Activated CD8-positive, alpha-beta T cell treated with anti-CD3 and anti-CD28 coated beads, Interleukin-2, amount 10 ng/mL, durations not matched to agents 7 days and 5 days (primary cell): ENCODE data around the gene EPB42. TPM values are rescaled to one million over a fixed set of nuclear protein-coding genes. Genes with fewer than 3 reads are reported as not detected.
"Not testable (repeated sequence)": the region's sequence is repeated elsewhere in the genome, so short reads cannot be mapped to it uniquely, and the experiment has no call there.

ENCODE experiments used
- ATAC-seq: fragments of 150-1000 bp; cut with Tn5 transposase; one replicate; pipeline ENCODE4 v1.10.0; 2021; ENCODE audit warnings: moderate library complexity
- CTCF ChIA-PET: fragments of 350-600 bp; sonication (Branson Sonifier 250); formaldehyde crosslinking; loops from one replicate; lab custom pipeline; 2021; ENCODE audit warnings: antibody characterized with exemption; lab: Charles Lee
- POLR2A ChIA-PET: fragments of 350-600 bp; sonication (Branson Sonifier 250); formaldehyde crosslinking; loops from one replicate; lab custom pipeline; 2021; ENCODE audit warnings: antibody characterized with exemption; lab: Charles Lee
- DNase-seq: peaks from one replicate; pipeline ENCODE4 v3.0.0-alpha.2; 2020
- H3K27ac Mint-ChIP-seq: one replicate; pipeline ENCODE4 v1.8.0; 2021; ENCODE audit warnings: mild to moderate bottlenecking, mixed read lengths
- H3K27me3 Mint-ChIP-seq: one replicate; pipeline ENCODE4 v1.8.0; 2021; ENCODE audit warnings: low read depth, mixed read lengths
- H3K36me3 Mint-ChIP-seq: one replicate; pipeline ENCODE4 v1.8.0; 2021; ENCODE audit warnings: low read depth, mixed read lengths
- H3K4me1 Mint-ChIP-seq: one replicate; pipeline ENCODE4 v1.8.0; 2021; ENCODE audit warnings: low read depth, mixed read lengths
- H3K4me3 Mint-ChIP-seq: one replicate; pipeline ENCODE4 v1.8.0; 2021; ENCODE audit warnings: mild to moderate bottlenecking, mixed read lengths
- H3K9me3 Mint-ChIP-seq: one replicate; pipeline ENCODE4 v1.8.0; 2022; ENCODE audit warnings: mixed read lengths; ENCODE audit not compliant: insufficient read depth
- total RNA-seq, 2 experiments: library from RNA; stranded (reverse); gene quantifications; one replicate each; pipeline ENCODE4 v1.2.3, GENCODE V29; 2021

EPB42 gene
- total RNA-seq, 2 experiments from 2014 or later: not detected

DNA sequence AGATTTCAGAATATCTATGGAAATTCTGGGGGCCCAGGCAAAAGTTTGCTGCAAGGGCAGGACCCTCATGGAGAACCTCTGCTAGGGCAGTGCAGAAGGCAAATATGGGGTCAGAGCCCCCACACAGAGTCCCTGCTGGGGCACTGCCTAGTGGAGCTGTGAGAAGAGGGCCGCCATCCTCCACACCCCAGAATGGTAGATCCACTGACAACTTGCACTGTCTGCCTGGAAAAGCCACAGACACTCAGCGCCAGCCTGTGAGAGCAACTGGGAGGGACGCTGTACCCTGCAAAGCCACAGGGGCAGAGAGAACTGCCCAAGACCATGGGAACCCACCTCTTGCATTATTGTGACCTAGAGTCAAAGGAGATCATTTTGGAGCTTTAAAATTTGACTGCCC lies 21.8 kb downstream of the EPB42 start:
- H3K27me3 Mint-ChIP-seq: peaks cover 2% of the 10 kb centered on the region
- ATAC-seq (no peak), DNase-seq (peak; percentile 18)
- POLR2A ChIA-PET: interaction anchor here (0.6 to 1.3 kb wide), 2 partner anchors 67 to 86 kb away, joined by 3 to 4 read pairs; no protein-coding TSS in a partner anchor
- H3K9me3 Mint-ChIP-seq: no peaks in the 10 kb centered on the region
- CTCF ChIA-PET: interaction anchor here (2.0 kb wide), 1 partner anchor 27 kb away, joined by 10 read pairs; no protein-coding TSS in a partner anchor
- peaks cover 13% of the 10 kb centered on the region for H3K4me1 Mint-ChIP-seq
- H3K27ac Mint-ChIP-seq: no peak overlapping the region
- no peak overlapping the region for H3K4me3 Mint-ChIP-seq
- peaks cover 32% of the 10 kb centered on the region for H3K36me3 Mint-ChIP-seq

DNA sequence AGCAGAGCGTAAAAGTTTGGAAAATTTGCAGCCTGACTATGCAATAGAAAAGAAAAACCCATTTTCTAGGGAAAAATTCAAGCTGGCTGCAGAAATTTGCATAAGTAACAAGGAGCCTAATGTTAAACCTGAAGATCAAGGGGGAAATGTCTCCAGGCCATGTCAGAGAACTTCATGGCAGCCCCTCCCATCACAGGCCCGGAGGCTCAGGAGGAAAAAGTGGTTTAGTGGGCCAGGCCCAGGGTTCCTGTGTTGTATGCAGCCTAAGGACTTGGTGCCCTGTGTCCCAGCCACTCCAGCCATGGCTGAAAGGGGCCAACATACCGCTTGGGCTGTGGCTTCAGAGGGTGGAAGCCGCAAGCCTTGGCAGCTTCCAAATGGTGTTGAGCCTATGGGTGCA lies 22.3 kb downstream of the EPB42 start:
- CTCF ChIA-PET, H3K27ac Mint-ChIP-seq, H3K27me3 Mint-ChIP-seq, H3K9me3 Mint-ChIP-seq, H3K4me3 Mint-ChIP-seq, ATAC-seq, DNase-seq: not testable (repeated sequence)
- POLR2A ChIA-PET: interaction anchor here (0.6 kb wide), 1 partner anchor 67 kb away, joined by 3 read pairs; no protein-coding TSS in a partner anchor
- Mint-ChIP-seq H3K36me3 (peaks cover 32% of the 10 kb centered on the region), H3K4me1 (peaks cover 13% of the 10 kb centered on the region)

DNA sequence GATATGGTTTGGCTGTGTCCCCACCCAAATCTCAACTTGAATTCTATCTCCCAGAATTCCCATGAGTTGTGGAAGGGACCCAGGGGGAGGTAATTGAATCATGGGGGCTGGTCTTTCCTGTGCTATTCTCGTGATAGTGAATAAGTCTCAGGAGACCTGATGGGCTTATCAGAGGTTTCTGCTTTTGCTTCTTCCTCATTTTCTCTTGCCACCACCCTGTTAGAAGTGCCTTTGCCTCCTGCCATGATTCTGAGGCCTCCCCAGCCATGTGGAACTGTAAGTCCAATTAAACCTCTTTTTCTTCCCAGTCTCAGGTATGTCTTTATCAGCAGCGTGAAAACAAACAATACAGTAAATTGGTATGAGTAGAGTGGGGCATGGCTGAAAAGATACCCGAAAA lies 23.0 kb downstream of the EPB42 start:
- POLR2A ChIA-PET, CTCF ChIA-PET, H3K27me3 Mint-ChIP-seq, H3K27ac Mint-ChIP-seq, H3K9me3 Mint-ChIP-seq, H3K4me3 Mint-ChIP-seq, ATAC-seq: not testable (repeated sequence)
- Mint-ChIP-seq H3K36me3 (peaks cover 38% of the 10 kb centered on the region), H3K4me1 (peaks cover 13% of the 10 kb centered on the region)
- DNase-seq: peak; percentile 12

DNA sequence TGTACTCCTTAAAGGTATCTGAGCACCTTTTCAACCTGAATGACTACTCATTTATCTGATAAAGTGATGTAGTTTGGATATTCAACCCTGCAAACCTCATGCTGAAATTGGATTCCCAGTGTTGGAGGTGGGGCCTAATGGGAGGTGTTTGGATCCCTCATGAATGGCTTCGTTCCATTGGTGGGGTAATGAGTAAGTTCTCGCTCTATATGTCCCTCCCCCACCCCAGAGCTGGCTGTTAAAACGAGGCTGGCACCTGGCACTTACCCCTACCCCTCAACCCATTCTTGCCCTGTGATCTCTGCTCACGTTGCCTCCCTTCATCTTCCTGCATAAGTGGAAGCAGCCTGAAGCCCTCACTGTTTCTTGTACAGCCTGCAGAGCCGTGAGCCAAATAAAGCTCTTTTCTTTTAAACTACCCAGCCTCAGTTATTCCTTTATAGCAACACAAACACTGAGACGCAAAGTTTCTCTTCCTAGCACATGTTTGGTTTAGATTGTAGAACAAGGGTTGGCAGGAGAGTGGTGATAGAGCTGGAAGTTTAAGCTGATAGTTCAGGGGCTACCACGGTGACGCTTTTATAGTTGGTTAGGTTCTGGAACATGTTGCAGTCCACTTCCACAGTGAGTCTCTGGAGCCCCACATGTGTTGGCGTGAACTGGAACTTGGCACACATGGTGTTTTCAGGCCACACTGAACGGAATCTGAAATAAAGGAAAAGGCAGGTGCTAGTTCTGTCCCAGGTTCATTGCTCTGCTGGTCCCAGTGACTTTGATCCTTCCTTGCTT lies 23.9 kb downstream of the EPB42 start:
- ATAC-seq (no peak), DNase-seq (peak; percentile 12)
- ChIA-PET CTCF (interaction anchor here (5.0 kb wide), 1 partner anchor 7 kb away, joined by 66 read pairs; no protein-coding TSS in a partner anchor), POLR2A (interaction anchor here (0.9 kb wide), 1 partner anchor 11 kb away, joined by 4 read pairs; no protein-coding TSS in a partner anchor)
- Mint-ChIP-seq H3K27ac (no peak overlapping the region), H3K36me3 (peaks cover 46% of the 10 kb centered on the region), H3K4me3 (no peak overlapping the region), H3K4me1 (peaks cover 13% of the 10 kb centered on the region), H3K9me3 (no peaks in the 10 kb centered on the region), H3K27me3 (no peaks in the 10 kb centered on the region)

DNA sequence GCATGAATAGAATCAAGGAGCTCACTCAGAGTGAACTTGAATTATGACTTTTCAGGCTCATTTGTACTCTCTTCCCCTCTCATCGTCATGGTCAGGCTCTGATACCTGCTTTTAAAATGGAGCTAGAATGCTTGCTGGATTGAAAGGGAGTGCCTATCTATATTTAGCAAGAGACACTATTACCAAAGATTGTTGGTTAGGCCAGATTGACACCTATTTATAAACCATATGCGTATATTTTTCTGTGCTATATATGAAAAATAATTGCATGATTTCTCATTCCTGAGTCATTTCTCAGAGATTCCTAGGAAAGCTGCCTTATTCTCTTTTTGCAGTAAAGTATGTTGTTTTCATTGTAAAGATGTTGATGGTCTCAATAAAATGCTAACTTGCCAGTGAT lies 26.0 kb downstream of the EPB42 start:
- Mint-ChIP-seq H3K27me3 (no peaks in the 10 kb centered on the region), H3K9me3 (no peaks in the 10 kb centered on the region), H3K27ac (no peak overlapping the region), H3K4me1 (peaks cover 8% of the 10 kb centered on the region), H3K4me3 (no peak overlapping the region), H3K36me3 (peaks cover 64% of the 10 kb centered on the region)
- POLR2A ChIA-PET: interaction anchor here (1.0 to 1.2 kb wide), 2 partner anchors 8 to 9 kb away, joined by 3 to 5 read pairs; no protein-coding TSS in a partner anchor
- no peak for ATAC-seq
- DNase-seq: no peak
- CTCF ChIA-PET: interaction anchor here (1.5 to 5.0 kb wide), 4 partner anchors 9 to 90 kb away, joined by 4 to 66 read pairs (median 9); no protein-coding TSS in a partner anchor

DNA sequence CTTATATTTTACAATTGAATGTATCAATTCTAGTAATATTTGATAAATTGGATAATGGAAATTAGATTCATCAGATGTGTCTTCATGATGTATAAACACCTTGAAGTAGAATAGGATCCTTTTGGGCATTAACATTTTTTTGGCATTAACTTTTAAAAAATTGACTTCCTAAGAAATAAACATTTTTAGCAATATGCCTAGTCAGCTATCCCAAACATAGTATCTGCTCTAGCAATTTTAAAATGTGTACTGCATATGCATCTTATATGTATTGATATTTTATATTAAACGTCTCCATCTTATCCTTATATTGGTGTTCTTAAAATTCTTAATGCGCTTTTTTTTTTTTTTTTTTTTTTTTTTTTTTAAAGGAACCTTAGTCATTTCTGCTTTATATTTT lies 27.1 kb downstream of the EPB42 start:
- Mint-ChIP-seq H3K36me3 (peaks cover 71% of the 10 kb centered on the region), H3K27ac (no peak overlapping the region), H3K4me3 (no peak overlapping the region), H3K4me1 (peaks cover 6% of the 10 kb centered on the region), H3K9me3 (no peaks in the 10 kb centered on the region), H3K27me3 (no peaks in the 10 kb centered on the region)
- POLR2A ChIA-PET: no interaction called here
- no peak for ATAC-seq
- CTCF ChIA-PET: interaction anchor here (0.7 to 5.0 kb wide), 4 partner anchors 10 to 92 kb away, joined by 3 to 66 read pairs (median 8); no protein-coding TSS in a partner anchor
- DNase-seq: no peak

DNA sequence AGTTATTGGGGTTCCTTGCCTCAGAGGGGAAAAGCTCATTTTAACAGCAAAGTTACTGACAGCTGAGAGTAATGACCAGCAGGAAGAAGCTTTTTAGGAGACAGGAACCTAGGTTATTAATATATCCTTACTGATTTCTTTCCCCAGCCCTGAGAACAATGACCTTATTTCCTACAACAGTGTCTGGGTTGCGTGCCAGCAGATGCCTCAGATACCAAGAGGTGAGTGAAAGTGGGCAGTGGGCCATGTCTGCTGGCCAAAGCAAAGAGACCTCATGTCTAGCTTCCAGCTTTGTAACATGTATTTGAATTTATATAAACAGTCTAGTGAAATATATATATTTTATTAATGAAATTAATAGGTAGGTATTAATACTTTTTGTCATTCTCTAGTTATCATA lies 30.6 kb downstream of the EPB42 start:
- ChIA-PET CTCF (interaction anchor here (1.6 to 1.9 kb wide), 3 partner anchors 14 to 95 kb away, joined by 6 to 17 read pairs (median 10); no protein-coding TSS in a partner anchor), POLR2A (interaction anchor here (0.7 kb wide), 1 partner anchor 91 kb away, joined by 3 read pairs; no protein-coding TSS in a partner anchor)
- ATAC-seq (no peak), DNase-seq (no peak)
- H3K4me3 Mint-ChIP-seq: no peak overlapping the region
- H3K36me3 Mint-ChIP-seq: peaks cover 60% of the 10 kb centered on the region
- no peaks in the 10 kb centered on the region for H3K27me3 Mint-ChIP-seq
- no peak overlapping the region for H3K27ac Mint-ChIP-seq
- peaks cover 28% of the 10 kb centered on the region for H3K4me1 Mint-ChIP-seq
- no peaks in the 10 kb centered on the region for H3K9me3 Mint-ChIP-seq

DNA sequence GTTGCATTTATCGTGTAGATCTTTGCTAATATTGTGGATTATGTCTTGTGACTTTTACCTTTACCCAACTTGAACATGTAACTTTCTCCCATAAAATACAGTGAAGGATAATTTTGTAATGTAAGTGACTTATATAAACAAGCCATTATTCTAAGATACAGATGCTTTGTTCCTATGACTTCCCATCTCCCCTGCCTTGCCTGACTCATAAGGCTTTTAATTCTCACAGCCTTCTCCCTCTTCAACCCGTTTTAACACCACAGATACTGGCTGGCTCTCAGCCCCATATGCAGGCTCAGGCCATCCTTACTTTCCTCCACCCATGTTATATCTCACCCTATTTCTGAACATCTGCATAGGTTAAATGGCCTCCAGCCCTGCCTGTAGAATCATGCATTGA lies 31.5 kb downstream of the EPB42 start:
- Mint-ChIP-seq H3K27me3 (no peaks in the 10 kb centered on the region), H3K4me1 (peaks cover 37% of the 10 kb centered on the region), H3K36me3 (peaks cover 54% of the 10 kb centered on the region), H3K9me3 (no peaks in the 10 kb centered on the region), H3K27ac (no peak overlapping the region), H3K4me3 (no peak overlapping the region)
- ATAC-seq: no peak
- ChIA-PET CTCF (interaction anchor here (1.3 to 1.9 kb wide), 3 partner anchors 14 to 96 kb away, joined by 3 to 17 read pairs (median 5); no protein-coding TSS in a partner anchor), POLR2A (no interaction called here)
- DNase-seq: no peak

DNA sequence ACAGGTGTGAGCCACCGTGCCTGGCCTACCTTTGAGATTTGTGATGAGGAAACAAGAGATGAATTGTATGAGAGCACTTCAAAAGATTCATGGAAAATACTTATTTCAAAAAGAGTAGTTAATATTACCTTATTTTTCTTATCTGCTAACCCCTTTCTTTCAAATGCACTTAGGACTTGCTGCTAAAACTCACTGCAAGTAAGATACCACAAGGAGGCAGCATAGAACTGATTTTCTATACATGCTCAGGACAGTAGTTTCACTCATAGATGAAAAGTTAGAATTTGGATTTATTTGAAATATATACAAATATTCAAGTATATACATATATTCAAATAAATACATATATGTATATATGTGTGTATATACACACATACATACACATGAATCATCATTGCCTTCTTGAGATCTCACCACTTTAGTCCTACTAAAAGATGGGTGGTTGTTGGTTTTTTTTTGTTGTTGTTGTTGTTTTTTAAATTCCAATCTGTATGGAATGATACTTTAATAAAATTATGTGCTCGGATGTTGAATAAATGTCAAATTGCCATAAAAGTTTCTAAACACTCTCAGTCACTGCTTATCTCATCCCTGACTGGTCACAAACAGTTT lies 33.2 kb downstream of the EPB42 start:
- DNase-seq (no peak), ATAC-seq (no peak)
- CTCF ChIA-PET: interaction anchor here (1.3 to 2.8 kb wide), 4 partner anchors 17 to 98 kb away, joined by 3 to 24 read pairs (median 10); no protein-coding TSS in a partner anchor
- Mint-ChIP-seq H3K4me1 (peaks cover 37% of the 10 kb centered on the region), H3K4me3 (peak overlapping the region; percentile 23), H3K27me3 (no peaks in the 10 kb centered on the region), H3K9me3 (no peaks in the 10 kb centered on the region), H3K27ac (no peak overlapping the region), H3K36me3 (peaks cover 54% of the 10 kb centered on the region)
- POLR2A ChIA-PET: no interaction called here

DNA sequence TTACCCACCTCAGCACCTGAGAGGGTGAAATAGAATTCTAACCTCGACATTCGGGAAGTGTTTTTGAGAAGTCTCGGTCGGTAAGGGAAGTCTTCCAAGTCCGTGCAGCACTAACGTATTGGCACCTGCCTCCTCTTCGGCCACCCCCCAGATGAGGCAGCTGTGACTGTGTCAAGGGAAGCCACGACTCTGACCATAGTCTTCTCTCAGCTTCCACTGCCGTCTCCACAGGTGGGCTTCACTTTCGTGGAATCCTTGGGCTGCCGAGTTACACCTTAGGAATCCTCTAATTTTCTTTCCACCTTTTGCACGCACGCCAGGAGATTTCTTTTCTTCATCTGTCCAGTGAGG lies 34.8 kb downstream of the EPB42 start:
- peaks cover 37% of the 10 kb centered on the region for H3K4me1 Mint-ChIP-seq
- H3K4me3 Mint-ChIP-seq: peak overlapping the region; percentile 93
- H3K36me3 Mint-ChIP-seq: peaks cover 50% of the 10 kb centered on the region
- ATAC-seq (peak; percentile 17), DNase-seq (no peak)
- no peaks in the 10 kb centered on the region for H3K9me3 Mint-ChIP-seq
- H3K27ac Mint-ChIP-seq: peak overlapping the region; percentile 96
- H3K27me3 Mint-ChIP-seq: no peaks in the 10 kb centered on the region
- POLR2A ChIA-PET: interaction anchor here (0.9 to 1.1 kb wide), 2 partner anchors 9 to 100 kb away, joined by 3 to 5 read pairs; no protein-coding TSS in a partner anchor
- CTCF ChIA-PET: interaction anchor here (1.1 to 2.8 kb wide), 7 partner anchors 10 to 139 kb away, joined by 3 to 24 read pairs (median 6); no protein-coding TSS in a partner anchor
